Neural cell (in vitro differentiated cells): ENCODE measurements around the gene AFF3.

Experiments
- EP300 ChIP-seq: fragments of 450-650 bp; conservative IDR thresholded peaks from 2 replicates; pipeline ENCODE4 v1.6.1; 2014; ENCODE audit warnings: antibody characterized with exemption, mild to moderate bottlenecking, moderate library complexity; ENCODE audit not compliant: poor library complexity, severe bottlenecking
- EZH2 ChIP-seq: fragments of 200-600, 300-800 bp; shearing (Covaris generic), sonication (generic); IDR thresholded peaks from 2 replicates; pipeline ENCODE4 v1.6.1; 2014; ENCODE audit warnings: antibody characterized with exemption, low read length, borderline replicate concordance, mild to moderate bottlenecking; ENCODE audit not compliant: insufficient read depth, poor library complexity, severe bottlenecking
- RAD21 ChIP-seq: fragments of 450-650 bp; conservative IDR thresholded peaks from 2 replicates; pipeline ENCODE4 v1.6.1; 2014; ENCODE audit warnings: antibody characterized with exemption, mild to moderate bottlenecking, moderate library complexity
- TAF1 ChIP-seq: IDR thresholded peaks from 2 replicates; pipeline ENCODE4 v1.6.1; 2012; ENCODE audit warnings: low read depth
- TF ChIP-seq, protein P1 (sequence below): fragments of 450-650 bp; IDR thresholded peaks from 2 replicates; pipeline ENCODE4 v1.5.1; 2014; ENCODE audit warnings: antibody characterized with exemption, mild to moderate bottlenecking, moderate library complexity; ENCODE audit not compliant: poor library complexity, severe bottlenecking

DNA sequence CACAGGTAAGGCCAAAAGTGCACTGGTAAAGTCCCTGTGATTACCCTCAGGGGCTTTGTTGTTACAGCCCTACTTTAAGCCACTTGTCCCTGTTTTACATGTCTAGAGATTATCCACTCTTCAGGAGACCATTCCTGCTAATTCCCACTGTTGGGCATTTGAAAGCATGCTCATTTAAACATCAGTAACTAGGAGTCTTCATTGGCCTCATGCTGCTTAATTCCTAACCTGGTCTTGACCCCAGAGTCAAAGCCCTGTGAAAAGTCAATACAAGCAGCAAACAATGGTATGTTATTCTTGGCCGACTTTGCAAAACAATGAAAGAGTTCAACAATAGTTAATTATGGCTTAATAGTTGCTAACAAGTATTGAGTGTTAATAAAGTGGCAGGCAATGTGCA lies 23.2 kb downstream of the AFF3 start:
- TF ChIP-seq, protein P1, sequence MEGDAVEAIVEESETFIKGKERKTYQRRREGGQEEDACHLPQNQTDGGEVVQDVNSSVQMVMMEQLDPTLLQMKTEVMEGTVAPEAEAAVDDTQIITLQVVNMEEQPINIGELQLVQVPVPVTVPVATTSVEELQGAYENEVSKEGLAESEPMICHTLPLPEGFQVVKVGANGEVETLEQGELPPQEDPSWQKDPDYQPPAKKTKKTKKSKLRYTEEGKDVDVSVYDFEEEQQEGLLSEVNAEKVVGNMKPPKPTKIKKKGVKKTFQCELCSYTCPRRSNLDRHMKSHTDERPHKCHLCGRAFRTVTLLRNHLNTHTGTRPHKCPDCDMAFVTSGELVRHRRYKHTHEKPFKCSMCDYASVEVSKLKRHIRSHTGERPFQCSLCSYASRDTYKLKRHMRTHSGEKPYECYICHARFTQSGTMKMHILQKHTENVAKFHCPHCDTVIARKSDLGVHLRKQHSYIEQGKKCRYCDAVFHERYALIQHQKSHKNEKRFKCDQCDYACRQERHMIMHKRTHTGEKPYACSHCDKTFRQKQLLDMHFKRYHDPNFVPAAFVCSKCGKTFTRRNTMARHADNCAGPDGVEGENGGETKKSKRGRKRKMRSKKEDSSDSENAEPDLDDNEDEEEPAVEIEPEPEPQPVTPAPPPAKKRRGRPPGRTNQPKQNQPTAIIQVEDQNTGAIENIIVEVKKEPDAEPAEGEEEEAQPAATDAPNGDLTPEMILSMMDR = no peak
- TF ChIP-seq RAD21 (no peak), EZH2 (no peak), EP300 (no peak), TAF1 (no peak)
